ENCODE results near the gene SLCO4A1. TPM values are rescaled to one million over a fixed set of nuclear protein-coding genes. Genes with fewer than 3 reads are reported as not detected.

The SLCO4A1 gene
- total RNA-seq, 1 donor from 2014 or later, result 3.6 TPM

DNA sequence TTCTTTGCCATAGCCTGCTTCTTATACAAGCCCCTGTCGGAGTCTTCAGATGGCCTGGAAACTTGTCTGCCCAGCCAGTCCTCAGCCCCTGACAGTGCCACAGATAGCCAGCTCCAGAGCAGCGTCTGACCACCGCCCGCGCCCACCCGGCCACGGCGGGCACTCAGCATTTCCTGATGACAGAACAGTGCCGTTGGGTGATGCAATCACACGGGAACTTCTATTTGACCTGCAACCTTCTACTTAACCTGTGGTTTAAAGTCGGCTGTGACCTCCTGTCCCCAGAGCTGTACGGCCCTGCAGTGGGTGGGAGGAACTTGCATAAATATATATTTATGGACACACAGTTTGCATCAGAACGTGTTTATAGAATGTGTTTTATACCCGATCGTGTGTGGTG lies 29.5 kb downstream of the SLCO4A1 start:
- Mint-ChIP-seq H3K36me3 (ENCODE audit: insufficient read depth) (no peaks in the 10 kb centered on the region), H3K27ac (no peak overlapping the region), H3K4me3 (ENCODE audit: low read depth) (no peak overlapping the region), H3K27me3 (peaks cover 8% of the 10 kb centered on the region), H3K4me1 (ENCODE audit: low read depth) (peaks cover 2% of the 10 kb centered on the region), H3K9me3 (ENCODE audit: low read depth) (no peaks in the 10 kb centered on the region)
- TF ChIP-seq, protein P1, sequence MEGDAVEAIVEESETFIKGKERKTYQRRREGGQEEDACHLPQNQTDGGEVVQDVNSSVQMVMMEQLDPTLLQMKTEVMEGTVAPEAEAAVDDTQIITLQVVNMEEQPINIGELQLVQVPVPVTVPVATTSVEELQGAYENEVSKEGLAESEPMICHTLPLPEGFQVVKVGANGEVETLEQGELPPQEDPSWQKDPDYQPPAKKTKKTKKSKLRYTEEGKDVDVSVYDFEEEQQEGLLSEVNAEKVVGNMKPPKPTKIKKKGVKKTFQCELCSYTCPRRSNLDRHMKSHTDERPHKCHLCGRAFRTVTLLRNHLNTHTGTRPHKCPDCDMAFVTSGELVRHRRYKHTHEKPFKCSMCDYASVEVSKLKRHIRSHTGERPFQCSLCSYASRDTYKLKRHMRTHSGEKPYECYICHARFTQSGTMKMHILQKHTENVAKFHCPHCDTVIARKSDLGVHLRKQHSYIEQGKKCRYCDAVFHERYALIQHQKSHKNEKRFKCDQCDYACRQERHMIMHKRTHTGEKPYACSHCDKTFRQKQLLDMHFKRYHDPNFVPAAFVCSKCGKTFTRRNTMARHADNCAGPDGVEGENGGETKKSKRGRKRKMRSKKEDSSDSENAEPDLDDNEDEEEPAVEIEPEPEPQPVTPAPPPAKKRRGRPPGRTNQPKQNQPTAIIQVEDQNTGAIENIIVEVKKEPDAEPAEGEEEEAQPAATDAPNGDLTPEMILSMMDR (IDR thresholded peaks at IDR 0.05; ENCODE audit: unreplicated experiment), result no peak
- no peak for DNase-seq (ENCODE audit: low spot score, unreplicated experiment)

DNA sequence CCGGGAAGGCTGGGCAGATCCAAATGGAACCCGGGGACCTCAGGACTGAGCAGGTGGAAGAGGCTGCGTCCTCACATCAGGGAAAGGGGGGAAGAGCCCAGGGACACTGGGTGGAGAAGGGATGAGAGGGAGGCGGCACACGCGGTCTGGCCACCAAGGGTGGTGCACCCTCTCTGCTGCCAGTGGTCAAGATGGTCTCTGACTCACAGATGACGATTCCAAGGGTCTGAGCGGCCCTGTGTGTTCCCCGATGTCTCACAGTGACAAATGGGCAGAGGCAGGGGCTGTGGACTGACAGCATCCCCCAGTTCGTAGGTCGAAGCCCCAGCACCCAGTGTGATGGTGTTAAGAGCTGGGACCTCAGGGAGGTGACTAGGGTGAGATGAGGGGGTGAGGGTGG lies 32.1 kb downstream of the SLCO4A1 start:
- Mint-ChIP-seq H3K4me1 (ENCODE audit: low read depth) (no peaks in the 10 kb centered on the region), H3K36me3 (ENCODE audit: insufficient read depth) (no peaks in the 10 kb centered on the region), H3K4me3 (ENCODE audit: low read depth) (no peak overlapping the region), H3K27ac (no peak overlapping the region), H3K9me3 (ENCODE audit: low read depth) (no peaks in the 10 kb centered on the region), H3K27me3 (peaks cover 13% of the 10 kb centered on the region)
- TF ChIP-seq, protein P1 (IDR thresholded peaks at IDR 0.05; ENCODE audit: unreplicated experiment), result no peak
- DNase-seq (ENCODE audit: low spot score, unreplicated experiment), result no peak

DNA sequence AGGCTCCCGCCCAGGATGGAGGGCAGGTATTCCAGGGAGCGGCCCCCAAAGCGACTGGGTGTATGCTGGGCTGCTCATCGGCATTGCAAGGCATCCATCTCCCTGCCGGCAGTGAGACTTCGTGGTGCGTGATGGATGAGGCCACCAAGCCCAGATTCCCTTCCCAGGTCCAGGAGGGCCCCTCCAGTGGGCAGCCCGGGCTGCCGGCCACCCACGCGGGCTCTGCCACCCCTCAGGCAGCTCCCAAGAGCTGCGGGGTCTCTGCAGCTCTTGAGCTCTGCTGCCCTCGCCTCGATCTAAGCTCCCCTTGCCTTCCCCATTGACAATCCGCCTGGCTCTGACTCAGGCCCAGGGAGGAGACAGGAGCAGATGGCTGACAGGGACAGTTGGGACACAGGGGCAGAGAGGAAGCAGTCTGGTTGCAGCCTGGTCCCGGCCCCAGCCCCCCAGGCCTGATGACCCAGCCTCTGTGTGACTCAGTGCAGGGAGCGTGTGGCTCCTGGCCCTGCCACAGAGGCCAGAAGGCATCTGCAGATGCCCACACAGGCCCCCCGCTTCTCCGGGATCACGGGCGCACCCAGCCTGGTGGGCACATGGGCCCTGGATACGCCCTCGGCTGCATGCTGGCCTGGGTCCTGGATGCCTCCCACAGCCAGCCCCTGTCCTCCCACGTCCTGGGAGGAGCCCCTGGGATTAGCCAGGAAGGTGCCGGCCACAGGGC lies 33.0 kb downstream of the SLCO4A1 start:
- H3K4me1 Mint-ChIP-seq (ENCODE audit: low read depth), result no peaks in the 10 kb centered on the region
- DNase-seq (ENCODE audit: low spot score, unreplicated experiment), result no peak
- H3K27me3 Mint-ChIP-seq, result peaks cover 16% of the 10 kb centered on the region
- no peak overlapping the region for H3K27ac Mint-ChIP-seq
- H3K4me3 Mint-ChIP-seq (ENCODE audit: low read depth), result no peak overlapping the region
- peaks cover 1% of the 10 kb centered on the region for H3K36me3 Mint-ChIP-seq (ENCODE audit: insufficient read depth)
- H3K9me3 Mint-ChIP-seq (ENCODE audit: low read depth), result peaks cover 8% of the 10 kb centered on the region
- TF ChIP-seq, protein P1 (IDR thresholded peaks at IDR 0.05; ENCODE audit: unreplicated experiment), result no peak

DNA sequence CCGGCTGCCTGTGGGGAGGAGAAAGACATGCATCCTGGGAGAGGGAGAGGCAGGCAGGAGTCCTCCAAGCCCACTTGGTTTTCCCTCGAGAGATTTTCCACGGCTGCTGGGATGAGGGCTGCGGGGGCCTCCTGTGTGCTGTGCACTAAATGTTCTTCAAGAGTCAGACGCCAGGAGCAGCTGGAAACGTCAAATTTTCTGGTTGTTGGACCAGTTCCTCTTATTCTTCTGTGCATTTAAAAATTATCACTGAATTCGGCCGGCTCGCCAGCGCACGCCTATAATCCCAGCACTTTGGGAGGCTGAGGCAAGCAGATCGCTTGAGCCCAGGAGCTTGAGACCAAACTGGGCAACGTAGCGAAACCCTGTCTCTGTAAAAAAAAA lies 33.6 kb downstream of the SLCO4A1 start:
- Mint-ChIP-seq H3K4me3 (ENCODE audit: low read depth) (no peak overlapping the region), H3K4me1 (ENCODE audit: low read depth) (no peaks in the 10 kb centered on the region), H3K27me3 (peaks cover 16% of the 10 kb centered on the region), H3K9me3 (ENCODE audit: low read depth) (peaks cover 14% of the 10 kb centered on the region), H3K27ac (no peak overlapping the region), H3K36me3 (ENCODE audit: insufficient read depth) (peaks cover 1% of the 10 kb centered on the region)
- DNase-seq (ENCODE audit: low spot score, unreplicated experiment), result no peak
- TF ChIP-seq, protein P1 (IDR thresholded peaks at IDR 0.05; ENCODE audit: unreplicated experiment), result no peak

DNA sequence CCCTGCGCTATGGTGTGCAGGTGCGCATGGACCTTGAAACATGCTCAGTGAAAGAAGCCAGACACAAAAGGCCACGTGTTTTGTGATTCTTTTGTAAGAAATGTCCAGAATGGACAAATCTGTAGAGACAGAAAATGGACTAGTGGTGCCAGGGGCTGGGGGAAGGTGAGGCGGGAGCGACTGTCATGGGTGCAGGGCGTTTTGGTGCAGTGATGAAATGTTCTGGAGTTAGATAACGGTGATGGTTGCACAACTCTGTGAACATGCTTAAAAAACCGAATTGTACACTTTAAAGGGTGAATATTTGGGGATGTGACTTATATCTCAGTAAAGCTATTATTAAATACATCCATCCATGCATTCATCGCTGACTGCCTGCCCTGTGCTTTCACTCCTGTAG lies 34.7 kb downstream of the SLCO4A1 start:
- TF ChIP-seq, protein P1 (IDR thresholded peaks at IDR 0.05; ENCODE audit: unreplicated experiment), result no peak
- peaks cover 14% of the 10 kb centered on the region for H3K9me3 Mint-ChIP-seq (ENCODE audit: low read depth)
- H3K4me1 Mint-ChIP-seq (ENCODE audit: low read depth), result no peaks in the 10 kb centered on the region

More for the DNA sequence above, 34.7 kb downstream of the SLCO4A1 start:
- Mint-ChIP-seq H3K4me3 (ENCODE audit: low read depth) (no peak overlapping the region), H3K36me3 (ENCODE audit: insufficient read depth) (peaks cover 1% of the 10 kb centered on the region), H3K27me3 (peaks cover 16% of the 10 kb centered on the region), H3K27ac (no peak overlapping the region)
- no peak for DNase-seq (ENCODE audit: low spot score, unreplicated experiment)
